ENCODE data around the gene PRKCB.

The PRKCB gene

GRCh38 chr16:23943604-23944003 is 107.8 kb downstream of the PRKCB start:
- no peak for DNase-seq (ENCODE audit: low spot score)

DNA sequence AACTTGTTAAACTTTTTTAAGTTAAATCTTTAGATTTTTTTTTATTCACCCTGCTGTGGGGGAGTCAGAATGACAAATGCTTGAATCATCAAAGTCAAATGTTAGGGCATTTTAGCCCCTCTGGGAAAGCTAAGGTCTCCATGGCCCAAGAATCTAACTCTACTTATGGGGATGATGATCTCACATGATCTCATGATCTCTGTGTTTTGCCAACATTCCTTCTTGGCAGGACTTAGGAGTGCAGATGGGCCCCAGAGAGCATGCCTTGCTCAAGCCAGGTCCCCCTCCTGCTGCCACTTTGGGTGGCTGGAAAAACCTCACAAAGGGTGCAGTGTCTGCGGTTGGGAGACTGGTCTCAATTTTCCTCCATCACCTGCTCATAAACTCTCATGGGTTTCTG is 108.6 kb downstream of the PRKCB start:
- no peak for DNase-seq (ENCODE audit: low spot score)

DNA sequence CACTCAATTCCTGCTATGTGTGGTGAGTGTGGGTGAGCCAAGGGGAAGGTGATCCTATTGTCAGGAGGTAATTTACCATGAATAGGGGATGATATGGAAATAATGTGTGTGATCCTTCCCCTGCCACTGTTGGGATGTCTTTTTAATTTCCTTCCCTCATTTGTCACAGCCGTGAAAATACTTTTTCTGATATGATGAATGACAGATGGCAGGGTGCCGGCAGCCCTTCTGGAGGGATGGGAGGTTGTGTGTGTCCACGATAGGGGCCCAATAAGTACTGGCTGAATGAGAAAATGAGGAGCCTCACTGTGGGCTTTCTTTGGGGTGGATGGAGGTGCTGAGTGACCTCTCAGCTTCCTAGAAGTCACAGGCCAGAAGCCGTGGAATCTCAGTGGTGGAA is 109.5 kb downstream of the PRKCB start:
- no peak for DNase-seq (ENCODE audit: low spot score)

DNA sequence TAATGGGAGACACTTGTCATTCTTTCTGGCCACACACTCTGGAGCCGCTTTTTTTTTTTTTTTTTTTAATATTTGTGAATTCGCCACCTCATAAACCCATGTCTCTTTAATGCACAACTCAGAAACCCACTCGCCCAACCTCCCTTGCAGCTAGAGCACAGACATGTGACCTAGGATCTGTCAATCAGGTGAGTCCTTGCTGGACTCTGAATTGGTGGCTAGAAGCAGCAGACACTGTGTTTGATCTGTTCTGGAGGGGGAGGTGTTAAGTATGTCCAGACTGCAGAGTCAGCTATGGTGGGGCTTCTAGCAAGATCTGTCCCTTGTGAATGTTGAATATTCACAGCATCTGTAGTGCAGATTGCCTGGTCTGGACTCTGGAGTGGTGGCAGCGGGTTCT is 112.1 kb downstream of the PRKCB start:
- no peak for DNase-seq (ENCODE audit: low spot score)

DNA sequence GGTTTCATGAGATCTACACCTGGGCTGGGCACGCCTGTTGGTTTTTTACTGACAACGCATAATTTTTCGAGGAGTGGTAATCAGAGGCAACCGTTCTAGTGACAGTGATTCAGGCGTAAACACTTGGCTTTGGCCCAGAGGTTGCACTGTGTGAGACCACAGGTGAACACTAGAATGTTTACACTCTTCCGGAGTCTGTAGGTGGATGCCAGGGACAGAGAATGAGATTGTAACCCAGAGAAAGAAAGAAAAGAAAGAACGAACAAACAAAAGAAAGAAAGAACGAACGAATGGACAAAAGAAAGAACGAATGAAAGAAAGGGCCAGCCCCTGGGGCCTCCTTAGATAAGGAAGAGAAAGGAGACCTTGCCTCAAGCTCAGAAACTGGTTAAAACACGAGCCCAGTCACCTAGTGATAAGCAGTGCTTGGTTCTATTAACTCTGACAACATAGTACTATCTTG is 113.2 kb downstream of the PRKCB start:
- DNase-seq (ENCODE audit: low spot score): peak; percentile 80

GRCh38 chr16:23949630-23950290 is 114.0 kb downstream of the PRKCB start:
- peak; percentile 61 for DNase-seq (ENCODE audit: low spot score)

- no peak for DNase-seq (ENCODE audit: low spot score)
Measured at GRCh38 chr16:23950291-23950894, 114.6 kb downstream of the PRKCB start.

- DNase-seq (ENCODE audit: low spot score): no peak
Measured at GRCh38 chr16:23950898-23951297, 115.1 kb downstream of the PRKCB start.

GRCh38 chr16:23952128-23952970 is 116.6 kb downstream of the PRKCB start:
- DNase-seq (ENCODE audit: low spot score): peak; percentile 54

GRCh38 chr16:23952971-23953300 is 117.2 kb downstream of the PRKCB start:
- DNase-seq (ENCODE audit: low spot score): no peak

DNA sequence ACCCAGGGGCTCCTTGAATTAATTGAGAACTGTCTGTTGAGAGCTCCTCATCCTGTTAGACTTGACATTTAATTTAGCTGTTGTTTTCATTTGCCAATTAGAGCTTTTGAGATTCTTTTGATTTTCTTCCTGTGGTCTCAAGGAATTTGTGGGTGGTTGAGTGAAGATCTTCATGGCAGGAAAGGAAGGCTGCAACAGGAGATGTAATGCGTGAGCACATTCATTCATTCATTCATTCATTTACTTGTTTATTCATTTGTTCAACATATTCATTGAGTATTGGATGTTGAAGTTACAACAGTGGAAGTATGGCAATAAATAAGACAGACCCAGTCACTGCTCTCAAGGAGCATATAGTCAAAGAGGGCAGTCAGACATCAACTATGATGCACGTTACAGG is 117.7 kb downstream of the PRKCB start:
- DNase-seq (ENCODE audit: low spot score): no peak

DNA sequence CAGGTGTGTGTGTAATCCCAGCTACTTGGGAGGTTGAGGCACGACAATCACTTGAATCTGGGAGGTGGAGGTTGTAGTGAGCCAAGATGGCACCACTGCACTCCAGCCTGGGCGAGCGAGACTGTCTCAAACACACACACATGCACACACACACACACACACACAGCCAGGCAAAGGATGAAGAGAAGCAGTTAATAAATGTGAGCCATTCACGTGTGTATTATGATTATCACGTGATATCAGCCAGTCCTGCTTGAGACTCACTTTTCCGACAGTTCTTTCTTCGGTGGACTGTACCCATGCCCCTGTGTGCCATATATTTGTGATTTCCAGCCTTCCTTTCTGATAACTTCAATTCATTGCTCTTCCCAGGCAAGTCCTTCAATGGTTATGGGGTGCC is 119.3 kb downstream of the PRKCB start:
- no peak for DNase-seq (ENCODE audit: low spot score)

DNA sequence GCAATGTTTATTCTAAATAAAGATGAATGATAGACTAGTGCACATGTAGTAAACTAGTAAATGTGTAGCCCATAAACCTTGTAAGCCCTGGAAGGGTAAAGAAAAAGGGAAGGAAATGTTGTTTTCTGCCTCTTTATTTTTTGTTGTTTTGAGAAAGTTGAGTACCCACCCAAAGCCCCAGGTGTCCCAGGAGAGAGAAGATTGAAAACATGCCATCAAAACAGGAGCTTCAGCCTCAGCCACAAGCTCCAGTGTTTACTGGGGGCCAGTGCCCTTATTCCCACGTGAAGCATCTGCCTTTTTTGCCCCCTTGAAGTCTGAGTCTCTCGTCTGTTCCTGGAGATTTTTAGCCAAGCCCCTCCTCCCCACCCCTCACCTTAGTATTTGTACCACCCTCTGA is 121.5 kb downstream of the PRKCB start:
- no peak for DNase-seq (ENCODE audit: low spot score)

DNA sequence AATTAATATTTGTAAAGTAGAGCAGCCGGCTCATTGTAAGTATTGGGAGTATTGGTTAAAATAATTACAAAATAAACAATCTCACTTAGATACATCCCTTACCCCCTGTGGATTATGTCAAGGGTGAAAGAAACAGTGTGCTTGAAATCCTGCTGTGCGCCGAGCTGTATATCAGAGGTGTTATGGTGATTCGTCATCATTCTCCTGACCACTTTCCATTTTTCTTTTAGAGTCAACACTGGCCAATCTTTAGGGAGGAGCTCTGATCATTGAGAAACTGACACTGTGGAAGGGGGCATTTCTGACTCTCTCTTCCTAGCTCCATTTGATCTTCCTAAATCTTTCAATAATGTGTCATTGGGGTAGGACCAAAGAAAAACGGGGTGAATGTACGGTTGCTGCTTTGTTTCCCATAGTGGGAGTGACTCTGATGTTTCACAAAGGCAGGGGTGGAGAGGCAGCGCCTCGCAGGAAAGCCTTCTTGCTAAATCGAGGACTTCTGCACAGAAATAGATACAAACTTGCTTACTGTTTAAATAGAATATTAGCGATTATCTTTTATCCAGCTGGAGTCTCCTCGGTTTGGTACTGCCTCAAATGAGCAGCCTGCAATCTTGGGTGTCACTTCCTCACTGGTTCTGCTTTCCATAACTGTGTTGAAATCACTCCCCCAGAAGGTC is 123.4 kb downstream of the PRKCB start:
- DNase-seq (ENCODE audit: low spot score): no peak

- DNase-seq (ENCODE audit: low spot score): no peak
Measured at GRCh38 chr16:23959752-23960072, 123.9 kb downstream of the PRKCB start.

DNA sequence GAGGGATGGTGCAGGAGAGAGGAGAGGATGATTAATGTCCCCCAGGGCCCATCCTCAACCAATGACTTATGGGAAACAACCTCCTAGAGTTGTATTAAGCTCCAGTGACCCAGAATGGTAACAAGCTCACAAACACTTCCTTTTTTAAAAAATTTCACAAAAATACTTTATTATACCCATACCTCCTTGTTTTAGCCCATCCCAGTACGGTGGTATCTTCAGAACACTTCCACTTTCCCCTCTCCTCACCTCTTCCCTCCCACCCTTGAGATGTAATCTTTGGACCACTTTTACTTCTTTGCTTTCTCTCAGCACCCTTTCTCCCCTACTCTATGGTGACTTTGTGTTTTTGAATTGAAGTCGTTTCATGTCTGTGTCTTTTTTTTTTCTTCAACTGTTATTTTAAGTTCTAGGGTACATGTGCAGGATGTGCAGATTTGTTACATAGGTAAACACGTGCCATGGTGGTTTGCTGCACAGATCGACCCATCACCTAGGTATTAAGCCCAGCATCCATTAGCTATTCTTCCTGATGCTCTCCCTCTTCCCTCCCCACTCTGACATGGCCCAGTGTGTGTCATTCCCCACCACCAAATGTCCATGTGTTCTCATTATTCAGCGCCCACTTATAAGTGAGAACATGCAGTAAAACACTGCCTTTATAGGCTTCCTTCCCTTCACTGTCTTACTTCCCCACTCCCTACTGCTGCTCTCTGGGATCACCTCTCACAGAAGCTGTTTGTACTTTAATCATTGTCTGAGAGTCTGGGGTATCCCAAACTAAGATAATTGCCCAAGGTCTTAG is 124.5 kb downstream of the PRKCB start:
- no peak for DNase-seq (ENCODE audit: low spot score)

DNA sequence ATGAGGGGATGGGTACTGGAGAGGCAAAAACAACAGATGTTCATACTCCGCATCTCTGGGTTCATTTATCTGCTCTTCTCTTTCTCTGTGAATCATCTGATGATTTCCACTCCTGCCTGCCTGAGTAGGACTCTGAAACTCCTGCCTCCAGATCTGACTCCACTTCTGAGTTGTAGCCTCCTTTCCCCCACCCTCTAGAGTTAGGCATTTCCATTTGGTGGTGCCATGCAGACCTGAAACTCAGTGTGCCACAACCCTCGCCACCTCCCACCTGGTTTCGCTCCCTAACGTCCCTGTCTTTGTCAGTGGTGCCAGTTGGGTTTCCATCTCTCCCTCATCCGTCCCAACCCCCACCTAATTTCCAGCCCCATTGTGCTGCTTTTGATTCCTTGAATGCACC is 126.2 kb downstream of the PRKCB start:
- no peak for DNase-seq (ENCODE audit: low spot score)

DNA sequence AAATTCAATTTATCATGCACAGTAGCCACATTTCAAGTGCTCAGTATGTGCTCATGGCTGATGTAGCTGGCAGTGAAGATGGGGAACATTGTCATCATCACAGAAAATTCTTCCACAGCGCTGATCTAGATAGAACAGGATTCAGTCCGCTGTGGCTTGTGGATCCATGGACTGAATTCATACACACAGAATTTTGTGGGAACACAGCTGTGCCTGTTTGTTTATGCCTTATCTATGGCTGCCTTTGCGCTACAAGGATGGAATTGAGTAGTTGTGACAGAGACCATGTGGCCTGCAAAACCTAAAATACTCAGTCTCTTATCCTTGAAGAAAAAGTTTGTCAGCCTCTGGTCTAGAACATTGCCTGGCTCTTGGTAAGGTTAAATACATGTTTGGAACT is 128.4 kb downstream of the PRKCB start:
- DNase-seq (ENCODE audit: low spot score): no peak

- DNase-seq (ENCODE audit: low spot score): no peak
Measured at GRCh38 chr16:23965137-23965733, 129.5 kb downstream of the PRKCB start.

DNA sequence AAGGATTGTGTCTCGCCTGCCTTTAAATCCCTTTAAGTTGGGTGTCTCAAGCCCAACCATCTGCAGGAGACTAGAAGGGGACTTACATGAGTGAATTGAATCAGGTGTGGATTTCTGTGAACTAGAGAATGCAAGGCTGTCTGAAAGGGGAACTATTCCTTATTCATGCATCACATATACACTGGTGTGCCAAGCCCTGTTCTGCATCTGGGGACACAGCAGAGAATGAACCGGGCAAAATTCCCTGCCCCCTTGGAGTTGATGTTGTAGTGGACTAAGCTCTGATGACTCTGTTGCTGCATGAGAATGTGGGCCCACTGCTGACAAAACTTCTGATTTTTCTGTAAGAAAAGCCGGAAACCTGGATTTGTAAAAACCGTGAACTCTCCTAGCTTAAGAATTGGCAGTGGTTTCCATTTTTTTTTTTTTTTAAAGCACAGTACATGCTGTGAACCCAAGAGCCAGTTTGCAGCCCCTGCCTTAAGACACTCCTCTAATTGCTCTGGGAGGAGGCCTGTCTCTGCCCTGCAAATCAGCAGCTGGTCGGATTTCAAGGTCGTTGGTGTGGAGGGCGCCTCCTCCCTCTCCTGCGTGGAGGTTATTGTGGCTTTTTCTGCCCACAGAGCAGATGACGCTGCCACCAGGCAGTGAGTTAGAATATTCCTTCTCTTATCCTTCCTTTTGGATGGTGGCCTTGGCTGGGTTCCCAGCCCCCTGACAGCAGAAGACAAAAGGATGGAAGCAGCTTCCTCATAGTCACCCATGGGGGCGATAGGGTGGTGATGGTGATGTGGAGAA is 131.0 kb downstream of the PRKCB start:
- DNase-seq (ENCODE audit: low spot score): no peak

DNA sequence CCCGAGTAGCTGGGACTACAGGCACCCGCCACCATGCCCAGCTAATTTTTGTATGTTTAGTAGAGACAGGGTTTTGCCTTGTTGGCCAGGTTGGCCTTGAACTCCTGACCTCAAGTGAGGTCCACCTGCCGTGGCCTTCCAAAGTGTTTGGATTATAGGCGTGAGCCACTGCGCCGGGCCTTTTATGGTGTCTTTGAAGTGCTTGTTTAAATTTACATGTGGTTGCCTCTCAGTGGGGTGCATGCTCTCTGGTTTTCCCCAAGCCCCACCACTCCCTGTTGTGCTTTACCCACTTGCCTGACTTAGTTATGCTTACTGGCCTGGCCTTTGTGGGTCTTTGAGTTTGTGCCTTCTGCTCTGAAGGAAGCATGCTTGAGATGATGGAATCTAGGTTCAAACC is 132.0 kb downstream of the PRKCB start:
- DNase-seq (ENCODE audit: low spot score): no peak

All from CD4-positive, alpha-beta T cell treated with Interleukin-15 for 4 hours (primary cell).